Uterus (tissue), 2 donors: ENCODE measurements around the gene KCTD19.

Source experiments
- CTCF ChIP-seq, 4 experiments: fragments of 200-600 bp in 2 of 4; fragments of 450-650 bp in 2 of 4; sonication (generic) in 2 of 4; IDR thresholded peaks; one replicate each; pipeline ENCODE4 v1.5.1; 2016 to 2019; ENCODE audit warnings: antibody characterized with exemption in 4 of 4, mild to moderate bottlenecking in 2 of 4, moderate library complexity in 1 of 4
- POLR2A ChIP-seq, 2 donors: fragments of 450-650 bp; IDR thresholded peaks; one replicate each; pipeline ENCODE4 v1.6.1; 2016; ENCODE audit warnings: antibody characterized with exemption in 2 of 2, mild to moderate bottlenecking in 1 of 2, moderate library complexity in 1 of 2

GRCh38 chr16:67270931-67271338 lies 55.6 kb downstream of the KCTD19 start:
- TF ChIP-seq POLR2A (IDR thresholded peaks at IDR 0.05) (no peak), CTCF (IDR thresholded peaks at IDR 0.05) (no peak)
